Skeletal muscle cell (primary cell): Measurements from ENCODE around the gene WIPF3.
"Not testable (repeated sequence)": the region's sequence is repeated elsewhere in the genome, so short reads cannot be mapped to it uniquely, and the experiment has no call there.

Experiments used
- DNase-seq: peaks from one replicate; pipeline ENCODE4 v3.0.0-alpha.2; 2010; ENCODE audit warnings: low read depth
- H3K4me3 ChIP-seq: 2 replicates; pipeline ENCODE4 v1.5.1; 2011; ENCODE audit warnings: low read depth, mild to moderate bottlenecking, control low read depth, low read length, moderate library complexity

The WIPF3 gene

GRCh38 chr7:29929018-29929807 lies 122.9 kb downstream of the WIPF3 start:
- no peak for DNase-seq
- no peak overlapping the region for H3K4me3 ChIP-seq

GRCh38 chr7:29935111-29935510 lies 128.8 kb downstream of the WIPF3 start:
- H3K4me3 ChIP-seq: no peak overlapping the region
- DNase-seq: no peak

GRCh38 chr7:29937132-29937531 lies 130.8 kb downstream of the WIPF3 start:
- no peak overlapping the region for H3K4me3 ChIP-seq
- DNase-seq: no peak

GRCh38 chr7:29940199-29940598 lies 133.9 kb downstream of the WIPF3 start:
- no peak overlapping the region for H3K4me3 ChIP-seq
- no peak for DNase-seq

GRCh38 chr7:29945259-29945809 lies 139.0 kb downstream of the WIPF3 start:
- DNase-seq: no peak
- H3K4me3 ChIP-seq: no peak overlapping the region

- no peak for DNase-seq
- no peak overlapping the region for H3K4me3 ChIP-seq
Measured at GRCh38 chr7:29946428-29947186, 140.3 kb downstream of the WIPF3 start.

GRCh38 chr7:29948587-29948986 lies 142.3 kb downstream of the WIPF3 start:
- H3K4me3 ChIP-seq: no peak overlapping the region
- DNase-seq: no peak

- H3K4me3 ChIP-seq: no peak overlapping the region
- no peak for DNase-seq
Measured at GRCh38 chr7:29950480-29950879, 144.2 kb downstream of the WIPF3 start.

GRCh38 chr7:29951206-29951605 lies 144.9 kb downstream of the WIPF3 start:
- no peak for DNase-seq
- no peak overlapping the region for H3K4me3 ChIP-seq

GRCh38 chr7:29953726-29954347 lies 147.5 kb downstream of the WIPF3 start:
- DNase-seq: no peak
- no peak overlapping the region for H3K4me3 ChIP-seq

GRCh38 chr7:29955075-29955792 lies 148.9 kb downstream of the WIPF3 start:
- H3K4me3 ChIP-seq: no peak overlapping the region
- DNase-seq: no peak

- no peak overlapping the region for H3K4me3 ChIP-seq
- no peak for DNase-seq
Measured at GRCh38 chr7:29955799-29956486, 149.6 kb downstream of the WIPF3 start.

GRCh38 chr7:29956487-29956836 lies 150.2 kb downstream of the WIPF3 start:
- no peak for DNase-seq
- no peak overlapping the region for H3K4me3 ChIP-seq

- no peak overlapping the region for H3K4me3 ChIP-seq
Measured at GRCh38 chr7:29957521-29958310, 151.4 kb downstream of the WIPF3 start.

GRCh38 chr7:29958667-29959358 lies 152.5 kb downstream of the WIPF3 start:
- no peak for DNase-seq
- H3K4me3 ChIP-seq: no peak overlapping the region

More at GRCh38 chr7:29957521-29958310, 151.4 kb downstream of the WIPF3 start:
- DNase-seq: no peak

- not testable (repeated sequence) for H3K4me3 ChIP-seq, DNase-seq
Measured at GRCh38 chr7:29961611-29962010, 155.3 kb downstream of the WIPF3 start.

- no peak for DNase-seq
Measured at GRCh38 chr7:29962035-29962434, 155.7 kb downstream of the WIPF3 start.

GRCh38 chr7:29965030-29965429 lies 158.7 kb downstream of the WIPF3 start:
- no peak for DNase-seq
- H3K4me3 ChIP-seq: no peak overlapping the region

More at GRCh38 chr7:29962035-29962434, 155.7 kb downstream of the WIPF3 start:
- H3K4me3 ChIP-seq: no peak overlapping the region
